CD14-positive monocyte (primary cell): Measurements from ENCODE around the gene PRICKLE1. TPM values are rescaled to one million over a fixed set of nuclear protein-coding genes. Genes with fewer than 3 reads are reported as not detected.

Experiments used
- DNase-seq, 3 donors: peaks; one replicate each; pipeline ENCODE4 v3.0.0-alpha.2; 2011 to 2022
- H2AFZ ChIP-seq: 2 replicates; pipeline ENCODE4 v1.6.0; 2012; ENCODE audit warnings: mild to moderate bottlenecking, low read depth, low read length, inconsistent platforms; ENCODE audit not compliant: insufficient read depth, poor library complexity, severe bottlenecking
- H3K27ac ChIP-seq, 2 donors: 1 replicate in 1 of 2; 2 replicates in 1 of 2; pipeline ENCODE4 v1.5.1; 2012 to 2013; ENCODE audit warnings: low read length in 2 of 2, control low read depth in 1 of 2, inconsistent platforms in 1 of 2, low read depth in 1 of 2, mild to moderate bottlenecking in 1 of 2
- H3K27me3 ChIP-seq, 2 donors: one replicate each; pipeline versions ENCODE4 v1.6.0 to v1.6.1; 2011 to 2013; ENCODE audit warnings: low read length in 2 of 2; ENCODE audit not compliant: control insufficient read depth in 2 of 2, insufficient read depth in 2 of 2
- H3K36me3 ChIP-seq, 2 donors: replicated peaks in 1 of 2; 1 replicate in 1 of 2; 2 replicates in 1 of 2; pipeline versions ENCODE4 v1.5.1 to v1.6.1; 2012 to 2013; ENCODE audit warnings: low read length in 2 of 2, control low read depth in 1 of 2, inconsistent platforms in 1 of 2, mild to moderate bottlenecking in 1 of 2; ENCODE audit not compliant: insufficient read depth in 2 of 2, control insufficient read depth in 1 of 2
- H3K4me1 ChIP-seq, 2 donors: 1 replicate in 1 of 2; 2 replicates in 1 of 2; pipeline versions ENCODE4 v1.5.1 to v1.6.1; 2012 to 2013; ENCODE audit warnings: low read length in 2 of 2, control low read depth in 1 of 2, inconsistent platforms in 1 of 2, mild to moderate bottlenecking in 1 of 2, moderate library complexity in 1 of 2; ENCODE audit not compliant: insufficient read depth in 2 of 2, control insufficient read depth in 1 of 2
- H3K4me2 ChIP-seq: replicated peaks from 2 replicates; pipeline ENCODE3; 2012; ENCODE audit warnings: low read length, moderate library complexity, mild to moderate bottlenecking; ENCODE audit not compliant: poor library complexity, severe bottlenecking; ENCODE audit errors: extremely low read depth
- H3K4me3 ChIP-seq, 3 experiments: fragments of 200-600 bp in 1 of 3; sonication (generic) in 1 of 3; replicated peaks in 1 of 3; 1 replicate in 2 of 3; 2 replicates in 1 of 3; pipeline ENCODE4 v1.5.1; 2011 to 2013; ENCODE audit warnings: low read length in 3 of 3, mild to moderate bottlenecking in 3 of 3, control low read depth in 2 of 3, low read depth in 2 of 3, inconsistent platforms in 1 of 3, moderate library complexity in 1 of 3
- H3K79me2 ChIP-seq: 2 replicates; pipeline ENCODE4 v1.6.0; 2012; ENCODE audit warnings: mild to moderate bottlenecking, control low read depth, inconsistent platforms, low read length, moderate library complexity; ENCODE audit not compliant: insufficient read depth
- H3K9ac ChIP-seq: 2 replicates; pipeline ENCODE4 v1.6.0; 2017; ENCODE audit warnings: low read length, mild to moderate bottlenecking; ENCODE audit not compliant: insufficient read depth, poor library complexity, severe bottlenecking
- H3K9me3 ChIP-seq, 2 donors: replicated peaks in 1 of 2; 1 replicate in 1 of 2; 2 replicates in 1 of 2; pipeline versions ENCODE4 v1.5.1 to v1.6.1; 2012 to 2013; ENCODE audit warnings: low read length in 2 of 2, control low read depth in 1 of 2; ENCODE audit not compliant: control insufficient read depth in 1 of 2, insufficient read depth in 1 of 2
- H4K20me1 ChIP-seq: 2 replicates; pipeline ENCODE4 v1.6.0; 2012; ENCODE audit warnings: mild to moderate bottlenecking, low read length, control low read depth, moderate library complexity; ENCODE audit not compliant: insufficient read depth
- H3K27ac Mint-ChIP-seq, 7 donors: one replicate each; pipeline ENCODE4 v1.8.0; 2020; ENCODE audit warnings: mild to moderate bottlenecking in 7 of 7, mixed read lengths in 7 of 7, moderate library complexity in 6 of 7, inconsistent platforms in 2 of 7
- H3K27me3 Mint-ChIP-seq, 3 donors: one replicate each; pipeline ENCODE4 v1.8.0; 2021 to 2022; ENCODE audit warnings: low read depth in 3 of 3, mild to moderate bottlenecking in 3 of 3, mixed read lengths in 3 of 3, moderate library complexity in 3 of 3, inconsistent platforms in 1 of 3
- H3K36me3 Mint-ChIP-seq, 2 donors: one replicate each; pipeline ENCODE4 v1.8.0; 2020; ENCODE audit warnings: mixed read lengths in 2 of 2, inconsistent platforms in 1 of 2, mild to moderate bottlenecking in 1 of 2
- H3K4me1 Mint-ChIP-seq: one replicate; pipeline ENCODE4 v1.8.0; 2020; ENCODE audit warnings: mild to moderate bottlenecking, mixed read lengths
- H3K4me3 Mint-ChIP-seq, 2 donors: one replicate each; pipeline ENCODE4 v1.8.0; 2020; ENCODE audit warnings: mild to moderate bottlenecking in 2 of 2, mixed read lengths in 2 of 2, moderate library complexity in 1 of 2
- H3K9me3 Mint-ChIP-seq, 7 donors: one replicate each; pipeline ENCODE4 v1.8.0; 2020 to 2022; ENCODE audit warnings: mixed read lengths in 7 of 7, mild to moderate bottlenecking in 6 of 7, moderate library complexity in 6 of 7, inconsistent platforms in 2 of 7
- WGBS: methylation state at CpG from one replicate; pipeline ENCODE4 v1.1.5; 2013; ENCODE audit warnings: missing lambda C conversion rate; ENCODE audit not compliant: insufficient coverage; 5-methylcytosine and 5-hydroxymethylcytosine counted together
- intact Hi-C, 2 donors: fragments of 100-400 bp; cut with micrococcal nuclease; formaldehyde crosslinking; loops; one replicate each; pipeline versions ENCODE4 v1.15.0 to v1.15.1; 2023
- polyA plus RNA-seq, 3 donors: library from polyadenylated mRNA; depleted of rRNA in 1 of 3; unstranded in 2 of 3; stranded (reverse) in 1 of 3; fragments of 300-500 nt in 2 of 3; fragments of >200 nt in 1 of 3; fragmentation: Illumina TruSeq in 2 of 3; gene quantifications; 1 replicate in 2 of 3; 2 replicates in 1 of 3; pipeline ENCODE4 v1.2.3, GENCODE V29; 2012 to 2021
- TF ChIP-seq, protein P1 (sequence below): fragments of 200-600 bp; IDR thresholded peaks from one replicate; pipeline ENCODE4 v1.8.0; 2022; ENCODE audit warnings: antibody characterized with exemption, mild to moderate bottlenecking

Gene PRICKLE1
- polyA plus RNA-seq, 3 donors = 1.3 to 5.1 (median 2.6) TPM

- WGBS = 100% methylated on average over 6 of the region's 21 CpGs
Measured at GRCh38 chr12:42636993-42637392, 47.4 kb upstream of the PRICKLE1 start.

DNA sequence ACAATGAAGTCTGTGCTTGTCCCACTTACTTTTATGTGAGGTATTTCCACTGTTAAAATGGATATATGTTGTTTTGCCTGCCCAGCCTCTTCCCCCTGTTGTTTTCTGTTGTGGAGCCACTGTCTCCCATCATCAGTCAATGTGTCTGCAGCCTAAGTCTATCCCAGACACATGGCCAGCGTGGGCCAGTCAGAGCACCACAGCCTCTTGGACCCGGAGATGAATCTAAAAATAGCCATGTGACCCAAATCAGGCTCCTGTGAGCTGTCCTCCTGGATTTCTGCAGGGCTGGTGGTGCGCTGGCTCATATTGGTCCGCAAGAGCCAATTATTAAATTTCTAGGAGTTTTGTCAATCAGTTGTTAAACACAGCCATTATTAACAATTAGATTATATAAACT, 44.0 kb upstream of the PRICKLE1 start:
- Mint-ChIP-seq H3K27me3 (peaks cover 1 to 4% (median 2%) of the 10 kb centered on the region in 3 donors), H3K27ac (no peak overlapping the region), H3K36me3 (no peaks in the 10 kb centered on the region), H3K4me3 (no peak overlapping the region), H3K9me3 (peaks cover 0 to 17% (median 7%) of the 10 kb centered on the region in 7 donors), H3K4me1 (peaks cover 16% of the 10 kb centered on the region)
- no peak overlapping the region for H3K4me3 ChIP-seq
- intact Hi-C loops = no loop called here
- no peak overlapping the region for H3K9ac ChIP-seq
- H3K27ac ChIP-seq = no peak overlapping the region
- TF ChIP-seq, protein P1, sequence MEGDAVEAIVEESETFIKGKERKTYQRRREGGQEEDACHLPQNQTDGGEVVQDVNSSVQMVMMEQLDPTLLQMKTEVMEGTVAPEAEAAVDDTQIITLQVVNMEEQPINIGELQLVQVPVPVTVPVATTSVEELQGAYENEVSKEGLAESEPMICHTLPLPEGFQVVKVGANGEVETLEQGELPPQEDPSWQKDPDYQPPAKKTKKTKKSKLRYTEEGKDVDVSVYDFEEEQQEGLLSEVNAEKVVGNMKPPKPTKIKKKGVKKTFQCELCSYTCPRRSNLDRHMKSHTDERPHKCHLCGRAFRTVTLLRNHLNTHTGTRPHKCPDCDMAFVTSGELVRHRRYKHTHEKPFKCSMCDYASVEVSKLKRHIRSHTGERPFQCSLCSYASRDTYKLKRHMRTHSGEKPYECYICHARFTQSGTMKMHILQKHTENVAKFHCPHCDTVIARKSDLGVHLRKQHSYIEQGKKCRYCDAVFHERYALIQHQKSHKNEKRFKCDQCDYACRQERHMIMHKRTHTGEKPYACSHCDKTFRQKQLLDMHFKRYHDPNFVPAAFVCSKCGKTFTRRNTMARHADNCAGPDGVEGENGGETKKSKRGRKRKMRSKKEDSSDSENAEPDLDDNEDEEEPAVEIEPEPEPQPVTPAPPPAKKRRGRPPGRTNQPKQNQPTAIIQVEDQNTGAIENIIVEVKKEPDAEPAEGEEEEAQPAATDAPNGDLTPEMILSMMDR = no peak
- 56% methylated on average over 2 of the region's 4 CpGs for WGBS
- no peaks in the 10 kb centered on the region for H3K79me2 ChIP-seq
- no peaks in the 10 kb centered on the region for H3K27me3 ChIP-seq
- peaks cover 13 to 20% of the 10 kb centered on the region in 2 donors for H3K4me1 ChIP-seq
- H3K36me3 ChIP-seq = no peaks in the 10 kb centered on the region
- no peak overlapping the region for H2AFZ ChIP-seq
- DNase-seq = no peak
- H3K9me3 ChIP-seq = no peaks in the 10 kb centered on the region
- no peaks in the 10 kb centered on the region for H4K20me1 ChIP-seq
- H3K4me2 ChIP-seq = no peak overlapping the region

More at GRCh38 chr12:42636993-42637392, 47.4 kb upstream of the PRICKLE1 start:
- no peak overlapping the region for H3K4me3 Mint-ChIP-seq
- H3K27me3 ChIP-seq = no peaks in the 10 kb centered on the region
- no peaks in the 10 kb centered on the region for H4K20me1 ChIP-seq
- no peaks in the 10 kb centered on the region for H3K36me3 Mint-ChIP-seq
- no peak overlapping the region for H3K4me3 ChIP-seq
- H3K79me2 ChIP-seq = no peaks in the 10 kb centered on the region
- peaks cover 0 to 4% (median 1%) of the 10 kb centered on the region in 3 donors for H3K27me3 Mint-ChIP-seq
- H3K4me2 ChIP-seq = no peak overlapping the region
- no peak for DNase-seq
- peaks cover 6% of the 10 kb centered on the region for H3K4me1 Mint-ChIP-seq
- TF ChIP-seq, protein P1 = no peak
- H2AFZ ChIP-seq = no peak overlapping the region
- H3K36me3 ChIP-seq = no peaks in the 10 kb centered on the region
- intact Hi-C loops = no loop called here
- H3K9me3 ChIP-seq = no peaks in the 10 kb centered on the region
- H3K4me1 ChIP-seq = peaks cover under 1 to 3% of the 10 kb centered on the region in 2 donors
- H3K27ac Mint-ChIP-seq = no peak overlapping the region
- peaks cover 0 to 14% (median 5%) of the 10 kb centered on the region in 7 donors for H3K9me3 Mint-ChIP-seq
- no peak overlapping the region for H3K9ac ChIP-seq
- no peak overlapping the region for H3K27ac ChIP-seq
